Measurements from ENCODE around the gene ACAT2.
A peak's percentile ranks its signal among the peaks of the same experiment; 100 is the strongest.

ACAT2 gene

GRCh38 chr6:159760602-159761057, 1.2 kb upstream of the ACAT2 start:
- H3K27me3 ChIP-seq (ENCODE audit: insufficient read depth, poor library complexity, severe bottlenecking): no peaks in the 10 kb centered on the region
- peak overlapping the region; percentile 96 for H3K27ac ChIP-seq (replicated peaks)
- no peak for TF ChIP-seq CTCF (IDR thresholded peaks at IDR 0.05; ENCODE audit: insufficient read depth, low read length)
- TF ChIP-seq POLR2AphosphoS5 (IDR thresholded peaks at IDR 0.05; ENCODE audit: low read depth): no peak
- no peak for TF ChIP-seq GABPA (IDR thresholded peaks at IDR 0.05; ENCODE audit: low read depth)
- no peak for TF ChIP-seq SPI1 (IDR thresholded peaks at IDR 0.05; ENCODE audit: borderline replicate concordance, low read depth)
- TF ChIP-seq REST (IDR thresholded peaks at IDR 0.05; ENCODE audit: insufficient replicate concordance, low read depth): no peak
- peak overlapping the region; percentile 94; the same call in 1 of the 2 replicates for H3K4me3 ChIP-seq (replicated peaks; ENCODE audit: insufficient read depth, low read length)
- no peak for DNase-seq (ENCODE audit: low read depth in 1 of 2, low spot score in 1 of 2)

GRCh38 chr6:159761129-159761872, 544 bp upstream of the ACAT2 start:
- peak overlapping the region; percentile 94 for H3K4me3 ChIP-seq (replicated peaks; ENCODE audit: insufficient read depth, low read length)
- peak in 1 of 2 experiments; percentile 18 for DNase-seq (ENCODE audit: low read depth in 1 of 2, low spot score in 1 of 2)
- H3K27ac ChIP-seq (replicated peaks): peak overlapping the region; percentile 96
- H3K27me3 ChIP-seq (ENCODE audit: insufficient read depth, poor library complexity, severe bottlenecking): no peaks in the 10 kb centered on the region
- TF ChIP-seq GABPA (IDR thresholded peaks at IDR 0.05; ENCODE audit: low read depth): peak; percentile 30; the same call in 1 of the 2 replicates
- TF ChIP-seq POLR2AphosphoS5 (IDR thresholded peaks at IDR 0.05; ENCODE audit: low read depth): no peak
- peak; percentile 2; the same call in 1 of the 2 replicates for TF ChIP-seq SPI1 (IDR thresholded peaks at IDR 0.05; ENCODE audit: borderline replicate concordance, low read depth)
- no peak for TF ChIP-seq CTCF (IDR thresholded peaks at IDR 0.05; ENCODE audit: insufficient read depth, low read length)
- TF ChIP-seq REST (IDR thresholded peaks at IDR 0.05; ENCODE audit: insufficient replicate concordance, low read depth): no peak

- Histone ChIP-seq H3K27ac (replicated peaks) (peak overlapping the region; percentile 96), H3K27me3 (ENCODE audit: insufficient read depth, poor library complexity, severe bottlenecking) (no peaks in the 10 kb centered on the region), H3K4me3 (replicated peaks; ENCODE audit: insufficient read depth, low read length) (peak overlapping the region; percentile 94)
- no peak for TF ChIP-seq CTCF (IDR thresholded peaks at IDR 0.05; ENCODE audit: insufficient read depth, low read length)
- TF ChIP-seq POLR2AphosphoS5 (IDR thresholded peaks at IDR 0.05; ENCODE audit: low read depth): no peak
- no peak for TF ChIP-seq REST (IDR thresholded peaks at IDR 0.05; ENCODE audit: insufficient replicate concordance, low read depth)
- TF ChIP-seq SPI1 (IDR thresholded peaks at IDR 0.05; ENCODE audit: borderline replicate concordance, low read depth): no peak
- TF ChIP-seq GABPA (IDR thresholded peaks at IDR 0.05; ENCODE audit: low read depth): no peak
- peak in 1 of 2 experiments; percentile 53 for DNase-seq (ENCODE audit: low read depth in 1 of 2, low spot score in 1 of 2)
Observed at GRCh38 chr6:159762681-159763293, 942 bp downstream of the ACAT2 start.
